Loucy (cell line): ENCODE measurements around the gene NIPBL.

Experiments
- H2AFZ ChIP-seq: fragments of 200-600 bp; sonication (generic); 2 replicates; pipeline ENCODE4 v1.6.0; 2016; ENCODE audit warnings: antibody characterized with exemption, mild to moderate bottlenecking, low read length, moderate library complexity
- H3F3A ChIP-seq: fragments of 200-600 bp; 2 replicates; pipeline ENCODE4 v1.6.0; 2016; ENCODE audit warnings: antibody characterized with exemption, low read depth, mild to moderate bottlenecking
- H3K27me3 ChIP-seq: fragments of 200-600 bp; sonication (generic); 2 replicates; pipeline ENCODE4 v1.6.1; 2014; ENCODE audit warnings: low read length, mild to moderate bottlenecking; ENCODE audit not compliant: insufficient read depth, poor library complexity, severe bottlenecking
- H3K36me3 ChIP-seq: fragments of 200-600 bp; sonication (generic); 2 replicates; pipeline ENCODE4 v1.6.1; 2016; ENCODE audit warnings: low read length; ENCODE audit not compliant: insufficient read depth
- H3K4me1 ChIP-seq: fragments of 200-600 bp; sonication (generic); 2 replicates; pipeline ENCODE4 v1.5.1; 2014; ENCODE audit warnings: low read length, mild to moderate bottlenecking; ENCODE audit not compliant: insufficient read depth, poor library complexity, severe bottlenecking
- H3K4me2 ChIP-seq: fragments of 200-600 bp; sonication (generic); 2 replicates; pipeline ENCODE4 v1.6.0; 2014; ENCODE audit warnings: antibody characterized with exemption, low read length, low read depth, mild to moderate bottlenecking; ENCODE audit not compliant: poor library complexity, severe bottlenecking
- H3K4me3 ChIP-seq: fragments of 200-600 bp; sonication (generic); 2 replicates; pipeline ENCODE4 v1.5.1; 2014; ENCODE audit warnings: low read length, mild to moderate bottlenecking, mixed read lengths; ENCODE audit not compliant: poor library complexity, severe bottlenecking
- H3K79me2 ChIP-seq: fragments of 200-600 bp; sonication (generic); 2 replicates; pipeline ENCODE4 v1.6.1; 2014; ENCODE audit warnings: low read length; ENCODE audit not compliant: insufficient read depth
- H3K9ac ChIP-seq: fragments of 200-600 bp; sonication (generic); 2 replicates; pipeline ENCODE4 v1.6.0; 2014; ENCODE audit warnings: mild to moderate bottlenecking, low read depth, low read length, moderate library complexity; ENCODE audit not compliant: poor library complexity, severe bottlenecking
- H3K9me2 ChIP-seq: fragments of 200-600 bp; sonication (generic); replicated peaks from 2 replicates; pipeline ENCODE4 v1.6.1; 2016; ENCODE audit warnings: low read depth, low read length, mixed read lengths
- H3K9me3 ChIP-seq: fragments of 200-600 bp; sonication (generic); 2 replicates; pipeline ENCODE4 v1.6.1; 2014; ENCODE audit warnings: mild to moderate bottlenecking, antibody characterized with exemption, low read length, low read depth; ENCODE audit not compliant: insufficient read depth
- H4K20me1 ChIP-seq: fragments of 200-600 bp; sonication (generic); 2 replicates; pipeline ENCODE4 v1.6.0; 2014; ENCODE audit warnings: antibody characterized with exemption, low read length, mild to moderate bottlenecking; ENCODE audit not compliant: insufficient read depth, poor library complexity, severe bottlenecking
- EZH2phosphoT487 ChIP-seq: fragments of 200-600 bp; IDR thresholded peaks from 2 replicates; pipeline ENCODE4 v1.6.1; 2018; ENCODE audit warnings: antibody characterized with exemption, mild to moderate bottlenecking, moderate library complexity, borderline replicate concordance
- TF ChIP-seq, protein P1 (sequence below): fragments of 200-600 bp; sonication (generic); conservative IDR thresholded peaks from 2 replicates; pipeline ENCODE4 v1.5.1; 2014; ENCODE audit warnings: mild to moderate bottlenecking, antibody characterized with exemption, low read length

The NIPBL gene

DNA sequence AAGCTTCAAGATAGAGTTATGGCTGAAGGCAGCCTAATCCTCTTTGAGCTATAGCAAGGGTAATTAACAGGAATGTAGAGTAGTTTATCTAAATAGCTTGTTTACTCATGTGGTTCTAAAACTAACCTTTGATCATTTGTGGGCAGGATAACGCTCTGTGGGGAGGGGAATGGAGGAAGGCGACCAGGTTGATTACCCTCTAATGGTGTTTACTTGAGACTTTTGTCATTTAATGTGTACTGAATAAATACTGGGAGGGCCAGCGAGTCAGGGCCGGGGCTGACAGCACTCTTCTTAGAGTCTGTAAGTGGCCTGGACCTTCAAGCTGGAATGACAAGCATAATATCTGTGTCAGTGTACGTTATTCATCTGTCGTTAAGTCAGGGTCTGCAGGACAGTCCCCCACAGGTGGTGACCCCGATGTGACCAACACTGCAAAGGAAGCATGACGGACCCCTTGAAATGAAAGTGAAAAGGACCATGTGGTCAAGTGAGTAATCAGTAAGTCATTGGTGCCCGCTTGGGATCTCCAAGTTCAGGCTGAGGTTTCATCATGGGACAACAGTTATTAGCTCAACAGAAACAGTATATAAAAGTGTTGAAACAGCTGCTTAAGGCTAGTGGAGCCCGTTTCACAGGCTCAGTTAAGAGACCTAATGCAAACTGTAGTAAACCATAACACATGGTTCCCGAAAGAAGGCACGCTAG is 210.1 kb downstream of the NIPBL start:
- no peak overlapping the region for H2AFZ ChIP-seq
- no peak for TF ChIP-seq EZH2phosphoT487
- TF ChIP-seq, protein P1, sequence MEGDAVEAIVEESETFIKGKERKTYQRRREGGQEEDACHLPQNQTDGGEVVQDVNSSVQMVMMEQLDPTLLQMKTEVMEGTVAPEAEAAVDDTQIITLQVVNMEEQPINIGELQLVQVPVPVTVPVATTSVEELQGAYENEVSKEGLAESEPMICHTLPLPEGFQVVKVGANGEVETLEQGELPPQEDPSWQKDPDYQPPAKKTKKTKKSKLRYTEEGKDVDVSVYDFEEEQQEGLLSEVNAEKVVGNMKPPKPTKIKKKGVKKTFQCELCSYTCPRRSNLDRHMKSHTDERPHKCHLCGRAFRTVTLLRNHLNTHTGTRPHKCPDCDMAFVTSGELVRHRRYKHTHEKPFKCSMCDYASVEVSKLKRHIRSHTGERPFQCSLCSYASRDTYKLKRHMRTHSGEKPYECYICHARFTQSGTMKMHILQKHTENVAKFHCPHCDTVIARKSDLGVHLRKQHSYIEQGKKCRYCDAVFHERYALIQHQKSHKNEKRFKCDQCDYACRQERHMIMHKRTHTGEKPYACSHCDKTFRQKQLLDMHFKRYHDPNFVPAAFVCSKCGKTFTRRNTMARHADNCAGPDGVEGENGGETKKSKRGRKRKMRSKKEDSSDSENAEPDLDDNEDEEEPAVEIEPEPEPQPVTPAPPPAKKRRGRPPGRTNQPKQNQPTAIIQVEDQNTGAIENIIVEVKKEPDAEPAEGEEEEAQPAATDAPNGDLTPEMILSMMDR = no peak
- no peaks in the 10 kb centered on the region for H3K36me3 ChIP-seq
- no peak overlapping the region for H3K4me2 ChIP-seq
- no peak overlapping the region for H3K4me3 ChIP-seq
- no peaks in the 10 kb centered on the region; the same call in 1 of the 2 replicates for H3K9me3 ChIP-seq
- H4K20me1 ChIP-seq = no peaks in the 10 kb centered on the region
- no peaks in the 10 kb centered on the region for H3K27me3 ChIP-seq
- no peaks in the 10 kb centered on the region for H3K79me2 ChIP-seq
- no peak overlapping the region for H3K9ac ChIP-seq
- H3F3A ChIP-seq = no peaks in the 10 kb centered on the region
- no peaks in the 10 kb centered on the region for H3K9me2 ChIP-seq
- H3K4me1 ChIP-seq = no peaks in the 10 kb centered on the region

DNA sequence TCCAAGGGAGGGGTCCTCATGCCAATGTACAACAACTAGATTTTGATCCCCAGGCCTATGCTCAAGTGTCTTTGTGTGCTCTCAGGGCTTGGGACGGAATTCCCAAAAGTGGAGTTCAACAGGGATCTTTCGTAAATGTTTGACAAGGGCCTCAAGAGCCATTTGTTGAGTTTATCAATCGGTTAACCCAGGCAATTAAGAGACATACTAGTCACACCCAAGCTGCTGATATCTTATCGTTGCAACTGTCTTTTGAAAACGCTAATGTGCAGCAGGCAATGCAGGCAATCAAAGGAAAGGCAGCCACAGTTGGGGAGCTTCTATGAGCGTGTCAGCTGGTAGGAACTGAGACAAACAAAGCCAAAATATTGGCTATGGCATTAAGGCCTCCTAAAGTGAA is 211.4 kb downstream of the NIPBL start:
- no peak overlapping the region for H2AFZ ChIP-seq
- TF ChIP-seq, protein P1 = no peak
- no peaks in the 10 kb centered on the region for H3F3A ChIP-seq
- no peaks in the 10 kb centered on the region for H3K9me2 ChIP-seq
- no peaks in the 10 kb centered on the region for H3K79me2 ChIP-seq
- no peak overlapping the region for H3K9ac ChIP-seq
- H3K36me3 ChIP-seq = no peaks in the 10 kb centered on the region
- no peaks in the 10 kb centered on the region for H4K20me1 ChIP-seq
- H3K4me3 ChIP-seq = no peak overlapping the region
- no peaks in the 10 kb centered on the region for H3K27me3 ChIP-seq
- H3K4me1 ChIP-seq = no peaks in the 10 kb centered on the region
- no peak overlapping the region for H3K4me2 ChIP-seq
- no peaks in the 10 kb centered on the region; the same call in 1 of the 2 replicates for H3K9me3 ChIP-seq

DNA sequence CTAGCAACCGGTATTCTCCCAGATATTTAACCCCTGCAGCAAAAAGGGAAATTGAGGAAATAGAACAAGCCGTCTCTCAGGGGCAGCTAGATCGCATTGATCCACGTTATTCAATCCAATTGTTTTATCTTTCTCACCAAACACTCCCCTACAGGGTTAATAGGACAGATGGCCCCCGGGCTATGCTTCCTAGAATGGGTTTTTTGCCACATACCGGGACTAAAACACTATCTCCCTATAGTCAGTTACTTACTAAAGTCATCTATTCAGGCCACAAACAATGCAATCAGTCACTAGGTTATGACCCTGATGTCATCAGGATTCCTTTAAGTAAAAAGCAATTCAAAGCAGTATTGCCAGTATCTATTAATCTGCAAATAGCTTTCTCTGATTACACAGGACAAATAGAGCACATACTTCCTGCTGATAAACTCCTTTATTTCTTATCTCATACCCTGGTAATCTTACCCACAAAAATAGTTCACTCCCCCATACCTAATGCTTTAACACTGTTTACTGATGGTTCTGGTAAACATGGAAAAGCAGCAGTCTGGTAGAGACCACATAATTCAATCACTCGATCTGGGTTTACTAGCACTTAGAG is 213.7 kb downstream of the NIPBL start:
- no peak overlapping the region for H3K4me2 ChIP-seq
- H3F3A ChIP-seq = no peaks in the 10 kb centered on the region
- no peak for TF ChIP-seq EZH2phosphoT487
- TF ChIP-seq, protein P1 = no peak
- H3K9me3 ChIP-seq = no peaks in the 10 kb centered on the region; the same call in 1 of the 2 replicates
- no peaks in the 10 kb centered on the region for H3K36me3 ChIP-seq
- H3K79me2 ChIP-seq = no peaks in the 10 kb centered on the region
- H3K4me3 ChIP-seq = no peak overlapping the region
- no peaks in the 10 kb centered on the region for H3K27me3 ChIP-seq
- H2AFZ ChIP-seq = no peak overlapping the region
- no peak overlapping the region for H3K9ac ChIP-seq
- no peaks in the 10 kb centered on the region for H3K9me2 ChIP-seq
- no peaks in the 10 kb centered on the region for H4K20me1 ChIP-seq
- H3K4me1 ChIP-seq = no peaks in the 10 kb centered on the region
